Prostate gland (tissue), 2 donors: ENCODE data around the gene CHST11.

Experiments used
- POLR2A ChIP-seq: fragments of 450-650 bp; IDR thresholded peaks from one replicate; pipeline ENCODE4 v1.6.1; 2016; ENCODE audit warnings: antibody characterized with exemption, mild to moderate bottlenecking
- TF ChIP-seq, protein P1 (sequence below), 4 experiments: fragments of 200-600 bp in 2 of 4; fragments of 450-650 bp in 2 of 4; sonication (generic) in 2 of 4; IDR thresholded peaks; 1 replicate in 3 of 4; 2 replicates in 1 of 4; pipeline ENCODE4 v1.5.1; 2016 to 2019; ENCODE audit warnings: antibody characterized with exemption in 4 of 4, mild to moderate bottlenecking in 2 of 4, moderate library complexity in 2 of 4

DNA sequence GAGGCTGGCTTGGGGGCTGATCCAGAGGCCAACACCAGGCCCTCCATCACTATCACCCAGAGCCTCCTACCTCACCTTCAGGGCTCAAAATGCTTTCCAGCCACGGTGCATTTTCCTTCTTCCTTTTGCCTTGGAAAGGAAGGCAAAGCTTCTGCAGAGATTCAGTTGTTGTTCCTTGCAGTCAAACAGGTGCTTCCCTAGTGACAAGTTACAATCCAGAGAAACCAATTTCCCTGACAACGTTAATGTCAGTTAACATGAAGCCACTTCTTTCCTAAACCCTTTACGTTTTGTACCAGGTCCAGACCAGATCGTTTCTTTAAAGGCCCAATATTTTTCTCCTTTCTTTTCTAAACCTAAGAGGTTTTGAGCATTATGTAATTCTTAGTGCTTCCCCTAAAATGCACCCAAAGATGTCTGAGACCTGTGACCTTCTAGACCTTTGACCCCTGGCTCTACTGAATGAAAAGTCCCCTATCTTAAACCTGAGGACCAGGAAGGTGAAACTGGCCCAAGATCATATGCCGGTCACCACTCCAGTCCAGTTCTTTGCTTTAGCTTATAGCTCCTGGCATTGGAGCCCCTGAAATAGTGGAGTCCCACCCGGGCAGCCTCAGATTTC is 289.8 kb downstream of the CHST11 start:
- TF ChIP-seq, protein P1, sequence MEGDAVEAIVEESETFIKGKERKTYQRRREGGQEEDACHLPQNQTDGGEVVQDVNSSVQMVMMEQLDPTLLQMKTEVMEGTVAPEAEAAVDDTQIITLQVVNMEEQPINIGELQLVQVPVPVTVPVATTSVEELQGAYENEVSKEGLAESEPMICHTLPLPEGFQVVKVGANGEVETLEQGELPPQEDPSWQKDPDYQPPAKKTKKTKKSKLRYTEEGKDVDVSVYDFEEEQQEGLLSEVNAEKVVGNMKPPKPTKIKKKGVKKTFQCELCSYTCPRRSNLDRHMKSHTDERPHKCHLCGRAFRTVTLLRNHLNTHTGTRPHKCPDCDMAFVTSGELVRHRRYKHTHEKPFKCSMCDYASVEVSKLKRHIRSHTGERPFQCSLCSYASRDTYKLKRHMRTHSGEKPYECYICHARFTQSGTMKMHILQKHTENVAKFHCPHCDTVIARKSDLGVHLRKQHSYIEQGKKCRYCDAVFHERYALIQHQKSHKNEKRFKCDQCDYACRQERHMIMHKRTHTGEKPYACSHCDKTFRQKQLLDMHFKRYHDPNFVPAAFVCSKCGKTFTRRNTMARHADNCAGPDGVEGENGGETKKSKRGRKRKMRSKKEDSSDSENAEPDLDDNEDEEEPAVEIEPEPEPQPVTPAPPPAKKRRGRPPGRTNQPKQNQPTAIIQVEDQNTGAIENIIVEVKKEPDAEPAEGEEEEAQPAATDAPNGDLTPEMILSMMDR (IDR thresholded peaks at IDR 0.05): no peak
- TF ChIP-seq POLR2A: no peak
